Progenitor cell of endocrine pancreas (in vitro differentiated cells): ENCODE measurements around the gene MED28. TPM values are rescaled to one million over a fixed set of nuclear protein-coding genes. Genes with fewer than 3 reads are reported as not detected.

Experiments
- DNase-seq: peaks from one replicate; pipeline ENCODE4 v3.0.0; 2021; ENCODE audit warnings: low spot score; ENCODE audit not compliant: unreplicated experiment
- H3K27ac Mint-ChIP-seq: 2 replicates; pipeline ENCODE4 v1.8.0; 2021; ENCODE audit warnings: mild to moderate bottlenecking, moderate library complexity, mixed read lengths
- H3K27me3 Mint-ChIP-seq: 2 replicates; pipeline ENCODE4 v1.8.0; 2021; ENCODE audit warnings: mixed read lengths
- H3K36me3 Mint-ChIP-seq: 2 replicates; pipeline ENCODE4 v1.8.0; 2022; ENCODE audit warnings: mixed read lengths; ENCODE audit not compliant: insufficient read depth
- H3K4me1 Mint-ChIP-seq: 2 replicates; pipeline ENCODE4 v1.8.0; 2021; ENCODE audit warnings: low read depth, mixed read lengths
- H3K4me3 Mint-ChIP-seq: 2 replicates; pipeline ENCODE4 v1.8.0; 2021; ENCODE audit warnings: low read depth, mild to moderate bottlenecking, moderate library complexity, mixed read lengths
- H3K9me3 Mint-ChIP-seq: 2 replicates; pipeline ENCODE4 v1.8.0; 2021; ENCODE audit warnings: low read depth, mixed read lengths
- CTCF ChIP-seq: fragments of 200-600 bp; sonication (generic); IDR thresholded peaks from one replicate; pipeline ENCODE4 v1.5.0; 2021; ENCODE audit warnings: antibody characterized with exemption, mild to moderate bottlenecking; ENCODE audit not compliant: unreplicated experiment
- total RNA-seq: library from RNA; stranded (reverse); gene quantifications from 2 replicates; pipeline ENCODE4 v1.2.1, GENCODE V29; 2021

MED28 gene
- total RNA-seq, 1 donor from 2014 or later = 108 TPM

- no peak for TF ChIP-seq CTCF
These were observed 66.3 kb downstream of the MED28 start for GRCh38 chr4:17680559-17681280.

GRCh38 chr4:17681281-17682221, 67.1 kb downstream of the MED28 start:
- Mint-ChIP-seq H3K27me3 (no peaks in the 10 kb centered on the region), H3K9me3 (peaks cover 21% of the 10 kb centered on the region), H3K4me3 (no peak overlapping the region), H3K27ac (no peak overlapping the region), H3K4me1 (no peaks in the 10 kb centered on the region), H3K36me3 (no peaks in the 10 kb centered on the region)
- TF ChIP-seq CTCF = no peak
- no peak for DNase-seq

More at GRCh38 chr4:17680559-17681280, 66.3 kb downstream of the MED28 start:
- Mint-ChIP-seq H3K4me1 (no peaks in the 10 kb centered on the region), H3K4me3 (no peak overlapping the region), H3K36me3 (no peaks in the 10 kb centered on the region), H3K27ac (no peak overlapping the region), H3K27me3 (no peaks in the 10 kb centered on the region), H3K9me3 (peaks cover 21% of the 10 kb centered on the region)
- DNase-seq = no peak

GRCh38 chr4:17682222-17682566, 67.8 kb downstream of the MED28 start:
- no peak for DNase-seq
- no peak for TF ChIP-seq CTCF
- no peaks in the 10 kb centered on the region for H3K4me1 Mint-ChIP-seq
- no peaks in the 10 kb centered on the region for H3K36me3 Mint-ChIP-seq
- H3K27ac Mint-ChIP-seq = no peak overlapping the region
- H3K9me3 Mint-ChIP-seq = peaks cover 21% of the 10 kb centered on the region
- no peak overlapping the region for H3K4me3 Mint-ChIP-seq
- no peaks in the 10 kb centered on the region for H3K27me3 Mint-ChIP-seq

Other genes starting within 250 kb of the MED28 start
- gene QDPR, start 102.6 kb upstream of the MED28 start, total RNA-seq = 52.0 and 53.0 TPM in 2 replicates
- not detected in 2 replicates for gene CLRN2, start 99.5 kb upstream of the MED28 start, total RNA-seq
- gene LAP3, start 37.4 kb upstream of the MED28 start, total RNA-seq = 76.4 and 81.6 TPM in 2 replicates
- gene FAM184B, start 167.0 kb downstream of the MED28 start, total RNA-seq = 0.17 and 0.20 TPM in 2 replicates
- 63.1 and 72.3 TPM in 2 replicates for gene DCAF16, start 196.1 kb downstream of the MED28 start, total RNA-seq
- gene NCAPG, start 196.3 kb downstream of the MED28 start, total RNA-seq = 17.9 and 22.0 TPM in 2 replicates